ENCODE results near the gene TLCD5.

TLCD5 gene

GRCh38 chr11:120324932-120325810, at the start of gene TLCD5 (continued):
- no peak for TF ChIP-seq ZNF362 (tag by site-specific recombination; IDR thresholded peaks at IDR 0.05)
- TF ChIP-seq, protein P1, sequence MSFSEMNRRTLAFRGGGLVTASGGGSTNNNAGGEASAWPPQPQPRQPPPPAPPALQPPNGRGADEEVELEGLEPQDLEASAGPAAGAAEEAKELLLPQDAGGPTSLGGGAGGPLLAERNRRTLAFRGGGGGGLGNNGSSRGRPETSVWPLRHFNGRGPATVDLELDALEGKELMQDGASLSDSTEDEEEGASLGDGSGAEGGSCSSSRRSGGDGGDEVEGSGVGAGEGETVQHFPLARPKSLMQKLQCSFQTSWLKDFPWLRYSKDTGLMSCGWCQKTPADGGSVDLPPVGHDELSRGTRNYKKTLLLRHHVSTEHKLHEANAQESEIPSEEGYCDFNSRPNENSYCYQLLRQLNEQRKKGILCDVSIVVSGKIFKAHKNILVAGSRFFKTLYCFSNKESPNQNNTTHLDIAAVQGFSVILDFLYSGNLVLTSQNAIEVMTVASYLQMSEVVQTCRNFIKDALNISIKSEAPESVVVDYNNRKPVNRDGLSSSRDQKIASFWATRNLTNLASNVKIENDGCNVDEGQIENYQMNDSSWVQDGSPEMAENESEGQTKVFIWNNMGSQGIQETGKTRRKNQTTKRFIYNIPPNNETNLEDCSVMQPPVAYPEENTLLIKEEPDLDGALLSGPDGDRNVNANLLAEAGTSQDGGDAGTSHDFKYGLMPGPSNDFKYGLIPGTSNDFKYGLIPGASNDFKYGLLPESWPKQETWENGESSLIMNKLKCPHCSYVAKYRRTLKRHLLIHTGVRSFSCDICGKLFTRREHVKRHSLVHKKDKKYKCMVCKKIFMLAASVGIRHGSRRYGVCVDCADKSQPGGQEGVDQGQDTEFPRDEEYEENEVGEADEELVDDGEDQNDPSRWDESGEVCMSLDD (tag by site-specific recombination; IDR thresholded peaks at IDR 0.05): no peak
- TF ChIP-seq ZNF549 (tag by site-specific recombination; IDR thresholded peaks at IDR 0.05): no peak
- TF ChIP-seq ZNF280C (tag by site-specific recombination; IDR thresholded peaks at IDR 0.05): no peak
- TF ChIP-seq SP7 (tag by site-specific recombination; IDR thresholded peaks at IDR 0.05): peak; percentile 52; the same call in 1 of the 2 replicates
- TF ChIP-seq ZSCAN5A (tag by site-specific recombination; IDR thresholded peaks at IDR 0.05): no peak
- TF ChIP-seq ZNF248 (tag by site-specific recombination; IDR thresholded peaks at IDR 0.05): no peak
- no peak for TF ChIP-seq ZNF768 (tag by site-specific recombination; IDR thresholded peaks at IDR 0.05)
- no peak for TF ChIP-seq ZNF2 (tag by site-specific recombination; IDR thresholded peaks at IDR 0.05)
- no peak for TF ChIP-seq ZNF560 (tag by site-specific recombination; IDR thresholded peaks at IDR 0.05; ENCODE audit: borderline replicate concordance)
- no peak for TF ChIP-seq ZNF302 (tag by site-specific recombination; IDR thresholded peaks at IDR 0.05; ENCODE audit: low read depth)
- TF ChIP-seq, protein P2, sequence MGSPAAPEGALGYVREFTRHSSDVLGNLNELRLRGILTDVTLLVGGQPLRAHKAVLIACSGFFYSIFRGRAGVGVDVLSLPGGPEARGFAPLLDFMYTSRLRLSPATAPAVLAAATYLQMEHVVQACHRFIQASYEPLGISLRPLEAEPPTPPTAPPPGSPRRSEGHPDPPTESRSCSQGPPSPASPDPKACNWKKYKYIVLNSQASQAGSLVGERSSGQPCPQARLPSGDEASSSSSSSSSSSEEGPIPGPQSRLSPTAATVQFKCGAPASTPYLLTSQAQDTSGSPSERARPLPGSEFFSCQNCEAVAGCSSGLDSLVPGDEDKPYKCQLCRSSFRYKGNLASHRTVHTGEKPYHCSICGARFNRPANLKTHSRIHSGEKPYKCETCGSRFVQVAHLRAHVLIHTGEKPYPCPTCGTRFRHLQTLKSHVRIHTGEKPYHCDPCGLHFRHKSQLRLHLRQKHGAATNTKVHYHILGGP (tag by site-specific recombination; IDR thresholded peaks at IDR 0.05): no peak
- 0 out of 2 replicates have a peak, but pooled peaks have one; percentile 35 for TF ChIP-seq SCRT2 (tag by site-specific recombination; IDR thresholded peaks at IDR 0.05)
- no peak for TF ChIP-seq ZNF146 (tag by site-specific recombination; IDR thresholded peaks at IDR 0.05)
- no peak; the same call in 1 of the 2 replicates for TF ChIP-seq ELK4 (IDR thresholded peaks at IDR 0.05; ENCODE audit: borderline replicate concordance, low read depth, low read length)
- no peak for TF ChIP-seq MYNN (tag by site-specific recombination; IDR thresholded peaks at IDR 0.05; ENCODE audit: borderline replicate concordance)
- TF ChIP-seq ZNF10 (tag by site-specific recombination; IDR thresholded peaks at IDR 0.05): no peak
- TF ChIP-seq, protein P3, sequence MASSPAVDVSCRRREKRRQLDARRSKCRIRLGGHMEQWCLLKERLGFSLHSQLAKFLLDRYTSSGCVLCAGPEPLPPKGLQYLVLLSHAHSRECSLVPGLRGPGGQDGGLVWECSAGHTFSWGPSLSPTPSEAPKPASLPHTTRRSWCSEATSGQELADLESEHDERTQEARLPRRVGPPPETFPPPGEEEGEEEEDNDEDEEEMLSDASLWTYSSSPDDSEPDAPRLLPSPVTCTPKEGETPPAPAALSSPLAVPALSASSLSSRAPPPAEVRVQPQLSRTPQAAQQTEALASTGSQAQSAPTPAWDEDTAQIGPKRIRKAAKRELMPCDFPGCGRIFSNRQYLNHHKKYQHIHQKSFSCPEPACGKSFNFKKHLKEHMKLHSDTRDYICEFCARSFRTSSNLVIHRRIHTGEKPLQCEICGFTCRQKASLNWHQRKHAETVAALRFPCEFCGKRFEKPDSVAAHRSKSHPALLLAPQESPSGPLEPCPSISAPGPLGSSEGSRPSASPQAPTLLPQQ (tag by site-specific recombination; IDR thresholded peaks at IDR 0.05): 0 out of 2 replicates have a peak, but pooled peaks have one; percentile 42
- peak; percentile 74 for TF ChIP-seq ZEB2 (tag by site-specific recombination; IDR thresholded peaks at IDR 0.05)
- peak; percentile 80; the same call in 1 of the 2 replicates for TF ChIP-seq ZNF660 (tag by site-specific recombination; IDR thresholded peaks at IDR 0.05)
- no peak for TF ChIP-seq PRDM1 (tag by site-specific recombination; IDR thresholded peaks at IDR 0.05)
- TF ChIP-seq HOXA7 (CRISPR knock-in tag; IDR thresholded peaks at IDR 0.05; ENCODE audit: borderline replicate concordance): no peak
- no peak for TF ChIP-seq ZNF140 (tag by site-specific recombination; IDR thresholded peaks at IDR 0.05)
- TF ChIP-seq KLF9 (tag by site-specific recombination; IDR thresholded peaks at IDR 0.05; ENCODE audit: low read depth): no peak
- TF ChIP-seq ZNF701 (tag by site-specific recombination; IDR thresholded peaks at IDR 0.05): no peak
- TF ChIP-seq KLF7 (tag by site-specific recombination; IDR thresholded peaks at IDR 0.05; ENCODE audit: borderline replicate concordance): no peak

Data from HEK293 (cell line).